Mesenteric fat pad (tissue), 1 donor: Measurements from ENCODE around the gene F2R. TPM values are rescaled to one million over a fixed set of nuclear protein-coding genes. Genes with fewer than 3 reads are reported as not detected.
"Not testable (repeated sequence)": the region's sequence is repeated elsewhere in the genome, so short reads cannot be mapped to it uniquely, and the experiment has no call there.

ENCODE experiments used
- DNase-seq: peaks from one replicate; pipeline ENCODE4 v3.0.0-alpha.2; 2020; ENCODE audit warnings: low spot score
- total RNA-seq: library from RNA; stranded (reverse); fragmentation: NEBNext Ultra II Directional; extraction: Animal tissue kit (Norgen Biotek cat#: 25700); gene quantifications from one replicate; pipeline ENCODE4 v1.2.1, GENCODE V29; 2021
- donor health status: DM: yes; HTN: yes; CAD: no.

F2R gene
- total RNA-seq, 1 donor from 2014 or later: 4.9 TPM

GRCh38 chr5:76717222-76718083 is 1.5 kb downstream of the F2R start:
- DNase-seq: no peak

- DNase-seq: no peak
These were observed 2.5 kb downstream of the F2R start for GRCh38 chr5:76718381-76718832.

GRCh38 chr5:76718880-76719279 is 3.0 kb downstream of the F2R start:
- no peak for DNase-seq

- DNase-seq: no peak
These were observed 5.2 kb downstream of the F2R start for GRCh38 chr5:76720988-76721569.

GRCh38 chr5:76723266-76723665 is 7.3 kb downstream of the F2R start:
- DNase-seq: no peak

GRCh38 chr5:76723906-76724305 is 8.0 kb downstream of the F2R start:
- DNase-seq: no peak

GRCh38 chr5:76724871-76725270 is 8.9 kb downstream of the F2R start:
- no peak for DNase-seq

- no peak for DNase-seq
These were observed 13.0 kb downstream of the F2R start for GRCh38 chr5:76728965-76729364.

- no peak for DNase-seq
These were observed 13.7 kb downstream of the F2R start for GRCh38 chr5:76729373-76730290.

GRCh38 chr5:76732405-76733048 is 16.6 kb downstream of the F2R start:
- no peak for DNase-seq

- no peak for DNase-seq
These were observed 17.1 kb downstream of the F2R start for GRCh38 chr5:76733049-76733417.

GRCh38 chr5:76735762-76736545 is 20.0 kb downstream of the F2R start:
- no peak for DNase-seq

GRCh38 chr5:76736679-76737556 is 21.0 kb downstream of the F2R start:
- DNase-seq: no peak

GRCh38 chr5:76737846-76738245 is 21.9 kb downstream of the F2R start:
- no peak for DNase-seq

- not testable (repeated sequence) for DNase-seq
These were observed 25.6 kb downstream of the F2R start for GRCh38 chr5:76741506-76741905.

- DNase-seq: no peak
These were observed 26.7 kb downstream of the F2R start for GRCh38 chr5:76742583-76742982.

- DNase-seq: no peak
These were observed 28.7 kb downstream of the F2R start for GRCh38 chr5:76744632-76745031.

GRCh38 chr5:76745670-76746069 is 29.7 kb downstream of the F2R start:
- no peak for DNase-seq

- DNase-seq: no peak
These were observed 30.8 kb downstream of the F2R start for GRCh38 chr5:76746677-76747076.
